ENCODE measurements around the gene SEC24D. TPM values are rescaled to one million over a fixed set of nuclear protein-coding genes. Genes with fewer than 3 reads are reported as not detected.

The SEC24D gene
- total RNA-seq, 6 donors from 2014 or later, result 33.5 to 86.7 (median 50.3) TPM

- Histone ChIP-seq H3K4me3 (no peak overlapping the region), H3K27me3 (no peaks in the 10 kb centered on the region), H3K9me3 (no peaks in the 10 kb centered on the region), H3K27ac (no peak overlapping the region), H3K4me1 (peaks cover 0 to 5% (median 2%) of the 10 kb centered on the region in 4 donors), H3K36me3 (no peaks in the 10 kb centered on the region)
- no peak for DNase-seq
- TF ChIP-seq EP300 (IDR thresholded peaks at IDR 0.05) (no peak), POLR2AphosphoS5 (IDR thresholded peaks at IDR 0.05) (no peak), CTCF (IDR thresholded peaks at IDR 0.05) (no peak), POLR2A (IDR thresholded peaks at IDR 0.05) (no peak)
- ATAC-seq (ENCODE audit: low FRiP score in 2 of 2), result no peak
- 81 to 93% methylated on average over 1 of the region's 1 CpG for WGBS, 2 donors
These were observed 11.1 kb upstream of the SEC24D start for GRCh38 chr4:118846979-118847378.

- Histone ChIP-seq H3K4me1 (peaks cover 0 to 5% (median 2%) of the 10 kb centered on the region in 4 donors), H3K27me3 (no peaks in the 10 kb centered on the region), H3K9me3 (no peaks in the 10 kb centered on the region), H3K4me3 (no peak overlapping the region), H3K36me3 (no peaks in the 10 kb centered on the region), H3K27ac (no peak overlapping the region)
- ATAC-seq (ENCODE audit: low FRiP score in 2 of 2) (no peak), DNase-seq (no peak)
- no peak for TF ChIP-seq POLR2A (IDR thresholded peaks at IDR 0.05)
- TF ChIP-seq CTCF (IDR thresholded peaks at IDR 0.05), result no peak
- TF ChIP-seq EP300 (IDR thresholded peaks at IDR 0.05), result no peak
- TF ChIP-seq POLR2AphosphoS5 (IDR thresholded peaks at IDR 0.05), result no peak
These were observed 9.7 kb upstream of the SEC24D start for GRCh38 chr4:118845552-118846050.

GRCh38 chr4:118843237-118843636 lies 7.3 kb upstream of the SEC24D start:
- no peak for DNase-seq
- no peaks in the 10 kb centered on the region for H3K9me3 ChIP-seq
- H3K4me3 ChIP-seq, result no peak overlapping the region
- H3K27me3 ChIP-seq, result no peaks in the 10 kb centered on the region
- WGBS, 2 donors, result 69 to 82% methylated on average over 6 of the region's 6 CpGs
- H3K36me3 ChIP-seq, result no peaks in the 10 kb centered on the region
- TF ChIP-seq CTCF (IDR thresholded peaks at IDR 0.05), result no peak
- no peak for TF ChIP-seq POLR2A (IDR thresholded peaks at IDR 0.05)
- no peak for TF ChIP-seq POLR2AphosphoS5 (IDR thresholded peaks at IDR 0.05)
- no peak for TF ChIP-seq EP300 (IDR thresholded peaks at IDR 0.05)
- ATAC-seq (ENCODE audit: low FRiP score in 2 of 2), result no peak
- no peaks in the 10 kb centered on the region for H3K4me1 ChIP-seq
- H3K27ac ChIP-seq, result no peak overlapping the region

GRCh38 chr4:118842055-118842454 lies 6.1 kb upstream of the SEC24D start:
- no peak for ATAC-seq (ENCODE audit: low FRiP score in 2 of 2)
- H3K27ac ChIP-seq, result no peak overlapping the region
- H3K4me1 ChIP-seq, result no peaks in the 10 kb centered on the region
- TF ChIP-seq EP300 (IDR thresholded peaks at IDR 0.05) (no peak), POLR2A (IDR thresholded peaks at IDR 0.05) (no peak), POLR2AphosphoS5 (IDR thresholded peaks at IDR 0.05) (no peak)
- H3K9me3 ChIP-seq, result no peaks in the 10 kb centered on the region
- H3K27me3 ChIP-seq, result no peaks in the 10 kb centered on the region
- no peaks in the 10 kb centered on the region for H3K36me3 ChIP-seq
- DNase-seq, result no peak
- H3K4me3 ChIP-seq, result no peak overlapping the region
- WGBS, 2 donors, result 66 to 74% methylated on average over 3 of the region's 3 CpGs

- WGBS, 2 donors, result 62 to 63% methylated on average over 3 of the region's 3 CpGs
- no peaks in the 10 kb centered on the region for H3K9me3 ChIP-seq
- ATAC-seq (ENCODE audit: low FRiP score in 2 of 2), result no peak
These were observed 3.4 kb upstream of the SEC24D start for GRCh38 chr4:118839221-118839927.

More at GRCh38 chr4:118839221-118839927, 3.4 kb upstream of the SEC24D start:
- H3K27ac ChIP-seq, result no peak overlapping the region
- H3K36me3 ChIP-seq, result no peaks in the 10 kb centered on the region
- TF ChIP-seq POLR2AphosphoS5 (IDR thresholded peaks at IDR 0.05) (no peak), POLR2A (IDR thresholded peaks at IDR 0.05) (no peak), EP300 (IDR thresholded peaks at IDR 0.05) (no peak), CTCF (IDR thresholded peaks at IDR 0.05) (no peak)
- H3K4me1 ChIP-seq, result peaks cover 10 to 13% (median 11%) of the 10 kb centered on the region in 4 donors
- DNase-seq, result no peak
- H3K4me3 ChIP-seq, result no peak overlapping the region
- H3K27me3 ChIP-seq, result no peaks in the 10 kb centered on the region
